HCT116 (cell line): ENCODE measurements around the gene RNF11. TPM values are rescaled to one million over a fixed set of nuclear protein-coding genes. Genes with fewer than 3 reads are reported as not detected.

Experiments
- ATAC-seq: fragments of 200-7000 bp; cut with Tn5 transposase; 2 replicates; pipeline ENCODE4 v1.9.1; 2020; ENCODE audit warnings: mild to moderate bottlenecking, moderate library complexity
- BruUV-seq: library from RNA; stranded (reverse); fragments of 400-500 nt; replicated peaks from 2 replicates; lab custom pipeline; 2021; lab: Mats Ljungman, UMichigan
- CTCF ChIA-PET: fragments of 300-600 bp; sonication (Branson Sonifier 250); formaldehyde crosslinking; loops from one replicate; lab custom pipeline; 2021; ENCODE audit warnings: antibody characterized with exemption; lab: Charles Lee
- POLR2A ChIA-PET: fragments of 300-600, 350-600 bp; sonication (Branson Sonifier 250); formaldehyde crosslinking; loops from one replicate; lab custom pipeline; 2021; ENCODE audit warnings: antibody characterized with exemption; lab: Charles Lee
- RAD21 ChIA-PET, 2 experiments: fragments of 300-600 bp; sonication (Branson Sonifier 250); formaldehyde crosslinking; loops; one replicate each; lab custom pipeline; 2023; ENCODE audit warnings: low total read pairs in 2 of 2; ENCODE audit not compliant: uncharacterized antibody in 2 of 2, unreplicated experiment in 2 of 2, low non-redundant PET in 1 of 2; lab: Charles Lee
- DNase-seq: peaks from one replicate; pipeline ENCODE4 v3.0.0-alpha.2; 2010; ENCODE audit warnings: low read depth, low spot score
- H2AFZ ChIP-seq: fragments of 200-600 bp; shearing (Covaris generic), sonication (generic); 2 replicates; pipeline ENCODE4 v1.6.1; 2017; ENCODE audit warnings: low read depth, mixed run types, mixed read lengths, antibody characterized with exemption, low read length; ENCODE audit not compliant: poor library complexity, severe bottlenecking
- H3K27ac ChIP-seq: 2 replicates; pipeline ENCODE4 v1.5.1; 2012; ENCODE audit warnings: low read depth, low read length
- H3K27me3 ChIP-seq: fragments of 200-600 bp; sonication (generic); 2 replicates; pipeline ENCODE4 v1.6.1; 2016; ENCODE audit warnings: mixed run types, low read length, mixed read lengths; ENCODE audit not compliant: insufficient read depth
- H3K36me3 ChIP-seq, 2 experiments: fragments of 200-500 bp in 1 of 2; fragments of 200-600 bp in 1 of 2; sonication (Bioruptor generic) in 1 of 2; sonication (generic) in 1 of 2; 2 replicates each; pipeline versions ENCODE4 v1.5.1 to v1.6.1; 2014 to 2016; ENCODE audit warnings: low read length in 2 of 2, inconsistent platforms in 1 of 2, mixed read lengths in 1 of 2, mixed run types in 1 of 2; ENCODE audit not compliant: insufficient read depth in 2 of 2, control insufficient read depth in 1 of 2
- H3K4me1 ChIP-seq, 2 experiments: fragments of 200-600 bp in 1 of 2; sonication (generic) in 1 of 2; 2 replicates each; pipeline versions ENCODE4 v1.5.1 to v1.6.1; 2012 to 2017; ENCODE audit warnings: low read length in 2 of 2, inconsistent platforms in 1 of 2, mild to moderate bottlenecking in 1 of 2, mixed read lengths in 1 of 2, mixed run types in 1 of 2, moderate library complexity in 1 of 2; ENCODE audit not compliant: insufficient read depth in 2 of 2, control insufficient read depth in 1 of 2
- H3K4me2 ChIP-seq: fragments of 200-600 bp; sonication (generic); 2 replicates; pipeline ENCODE4 v1.6.1; 2017; ENCODE audit warnings: mixed run types, low read length, mixed read lengths
- H3K4me3 ChIP-seq, 2 experiments: fragments of 200-600 bp in 1 of 2; sonication (generic) in 1 of 2; replicated peaks in 1 of 2; 2 replicates each; pipeline ENCODE4 v1.5.1; 2011 to 2016; ENCODE audit warnings: low read length in 2 of 2, control low read depth in 1 of 2, low read depth in 1 of 2, mild to moderate bottlenecking in 1 of 2, mixed read lengths in 1 of 2, mixed run types in 1 of 2
- H3K79me2 ChIP-seq: fragments of 200-600 bp; sonication (generic); 2 replicates; pipeline ENCODE4 v1.6.1; 2017; ENCODE audit warnings: mild to moderate bottlenecking, mixed run types, low read length, moderate library complexity, mixed read lengths; ENCODE audit not compliant: insufficient read depth
- H3K9ac ChIP-seq: fragments of 200-600 bp; sonication (generic); 2 replicates; pipeline ENCODE4 v1.6.1; 2016; ENCODE audit warnings: low read length, mixed read lengths
- H3K9me2 ChIP-seq: fragments of 200-600 bp; sonication (generic), shearing (Covaris generic); 2 replicates; pipeline ENCODE4 v1.6.1; 2017; ENCODE audit warnings: mixed run types, mild to moderate bottlenecking, moderate library complexity; ENCODE audit not compliant: insufficient read depth
- H3K9me3 ChIP-seq, 2 experiments: fragments of 200-500 bp in 1 of 2; fragments of 200-600 bp in 1 of 2; sonication (Bioruptor generic) in 1 of 2; sonication (generic) in 1 of 2; 2 replicates each; pipeline ENCODE4 v1.6.1; 2014 to 2017; ENCODE audit warnings: low read length in 2 of 2, mixed read lengths in 2 of 2, inconsistent platforms in 1 of 2, low read depth in 1 of 2, mild to moderate bottlenecking in 1 of 2, mixed run types in 1 of 2, moderate library complexity in 1 of 2; ENCODE audit not compliant: control insufficient read depth in 1 of 2, insufficient read depth in 1 of 2
- H4K20me1 ChIP-seq: fragments of 200-600 bp; sonication (generic), shearing (Covaris generic); 2 replicates; pipeline ENCODE4 v1.6.1; 2017; ENCODE audit warnings: mixed run types, mild to moderate bottlenecking, moderate library complexity; ENCODE audit not compliant: insufficient read depth
- ATF3 ChIP-seq: IDR thresholded peaks from 2 replicates; pipeline ENCODE4 v1.6.1; 2012
- CBX3 ChIP-seq: IDR thresholded peaks from 2 replicates; pipeline ENCODE4 v1.6.1; 2012; ENCODE audit warnings: low read depth
- CTCF ChIP-seq, 3 experiments: fragments of 200-600 bp in 1 of 3; sonication (generic) in 1 of 3; IDR thresholded peaks in 2 of 3; conservative IDR thresholded peaks in 1 of 3; 2 replicates each; pipeline ENCODE4 v1.5.1; 2012 to 2017; ENCODE audit warnings: low read depth in 2 of 3, low read length in 2 of 3, antibody characterized with exemption in 1 of 3, borderline replicate concordance in 1 of 3, control low read depth in 1 of 3, mild to moderate bottlenecking in 1 of 3, mixed read lengths in 1 of 3, mixed run types in 1 of 3, moderate library complexity in 1 of 3; ENCODE audit not compliant: insufficient read depth in 1 of 3
- ELF1 ChIP-seq: IDR thresholded peaks from 2 replicates; pipeline ENCODE4 v1.6.1; 2012; ENCODE audit warnings: low read depth, borderline replicate concordance
- EZH2 ChIP-seq: fragments of 200-600 bp; sonication (generic); IDR thresholded peaks from 2 replicates; pipeline ENCODE4 v1.6.1; 2017; ENCODE audit warnings: antibody characterized with exemption, mixed run types
- EZH2phosphoT487 ChIP-seq: fragments of 200-600 bp; IDR thresholded peaks from 2 replicates; pipeline ENCODE4 v1.6.1; 2018; ENCODE audit warnings: antibody characterized with exemption, borderline replicate concordance
- FOSL1 ChIP-seq: IDR thresholded peaks from 2 replicates; pipeline ENCODE4 v1.6.1; 2012; ENCODE audit warnings: low read depth
- JUND ChIP-seq: IDR thresholded peaks from 2 replicates; pipeline ENCODE4 v1.6.1; 2012
- MAX ChIP-seq: IDR thresholded peaks from 2 replicates; pipeline ENCODE4 v1.6.1; 2012
- POLR2A ChIP-seq: IDR thresholded peaks from 2 replicates; pipeline ENCODE4 v1.7.0; 2011; ENCODE audit warnings: borderline replicate concordance; ENCODE audit not compliant: insufficient read depth, insufficient read length; ENCODE audit errors: extremely low read depth
- POLR2AphosphoS5 ChIP-seq: IDR thresholded peaks from 2 replicates; pipeline ENCODE4 v1.6.1; 2011; ENCODE audit warnings: mild to moderate bottlenecking, low read depth, low read length, moderate library complexity
- RAD21 ChIP-seq: IDR thresholded peaks from 2 replicates; pipeline ENCODE4 v1.6.1; 2012; ENCODE audit warnings: low read depth, mild to moderate bottlenecking
- REST ChIP-seq: IDR thresholded peaks from 2 replicates; pipeline ENCODE4 v1.6.1; 2012; ENCODE audit warnings: low read depth
- SRF ChIP-seq: IDR thresholded peaks from 2 replicates; pipeline ENCODE4 v1.6.1; 2012; ENCODE audit warnings: low read depth
- TCF7L2 ChIP-seq: IDR thresholded peaks from 2 replicates; pipeline ENCODE4 v1.7.0; 2011; ENCODE audit warnings: borderline replicate concordance, inconsistent platforms; ENCODE audit not compliant: insufficient read depth, insufficient read length; ENCODE audit errors: extremely low read depth
- YY1 ChIP-seq: IDR thresholded peaks from 2 replicates; pipeline ENCODE4 v1.6.1; 2011; ENCODE audit warnings: low read length, low read depth, moderate library complexity, mild to moderate bottlenecking; ENCODE audit not compliant: insufficient replicate concordance; ENCODE audit errors: extremely low read depth
- ZBTB33 ChIP-seq: IDR thresholded peaks from 2 replicates; pipeline ENCODE4 v1.6.1; 2011; ENCODE audit warnings: mild to moderate bottlenecking, low read length, moderate library complexity; ENCODE audit not compliant: insufficient replicate concordance; ENCODE audit errors: extremely low read depth
- ZFX ChIP-seq: fragments of 450-650 bp; IDR thresholded peaks from 2 replicates; pipeline ENCODE4 v1.6.1; 2017
- ZNF274 ChIP-seq: fragments of 200-500 bp; sonication (Bioruptor generic); IDR thresholded peaks from 2 replicates; pipeline ENCODE4 v1.6.1; 2014; ENCODE audit warnings: mild to moderate bottlenecking, low read depth, low read length, inconsistent platforms
- intact Hi-C: fragments of 100-400 bp; cut with micrococcal nuclease; formaldehyde crosslinking; loops from 2 replicates; pipeline ENCODE4 v1.10.0; 2022
- total RNA-seq: library from RNA; stranded (reverse); gene quantifications from one replicate; pipeline ENCODE4 v1.2.1, GENCODE V29; 2021; ENCODE audit not compliant: unreplicated experiment

Gene RNF11
- total RNA-seq, 1 experiment from 2014 or later, result 60.9 TPM

DNA sequence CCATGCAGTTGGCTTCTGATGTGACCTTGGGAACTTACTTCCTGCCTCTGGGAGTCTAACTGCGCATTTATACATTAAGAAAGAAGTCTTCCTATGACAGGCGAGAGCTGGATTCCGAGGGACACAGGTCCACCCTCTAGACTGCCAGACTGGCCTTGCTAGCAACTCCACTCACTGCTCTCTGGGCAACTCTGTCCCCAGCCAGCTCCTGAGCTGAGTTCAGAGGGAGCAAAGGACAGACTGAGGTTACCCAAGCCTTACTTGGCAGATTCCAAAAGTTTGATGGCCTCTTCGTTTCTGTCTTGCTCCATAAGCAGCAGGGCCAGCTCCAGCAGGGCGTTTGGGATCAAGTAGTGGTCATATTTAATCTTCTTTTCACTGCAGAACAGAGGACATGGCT is 52.5 kb downstream of the RNF11 start:
- POLR2A ChIA-PET, result no interaction called here
- no peak overlapping the region for H2AFZ ChIP-seq
- H3K9ac ChIP-seq, result no peak overlapping the region
- H3K9me3 ChIP-seq, result no peaks in the 10 kb centered on the region
- intact Hi-C loops, result no loop called here
- H3K4me1 ChIP-seq, result peaks cover 10 to 16% of the 10 kb centered on the region in 2 experiments
- peaks cover 0 to 5% of the 10 kb centered on the region in 2 experiments; a peak in 1 of 4 replicates for H3K36me3 ChIP-seq
- no peak overlapping the region for H3K4me2 ChIP-seq
- H3K4me3 ChIP-seq, result no peak overlapping the region
- ATAC-seq, result no peak
- H3K79me2 ChIP-seq, result no peaks in the 10 kb centered on the region
- TF ChIP-seq EZH2, result no peak
- TF ChIP-seq SRF, result no peak
- no peak for TF ChIP-seq EZH2phosphoT487
- TF ChIP-seq REST, result no peak
- no peak for TF ChIP-seq MAX
- no peak for TF ChIP-seq CBX3
- TF ChIP-seq FOSL1, result no peak
- no peak for TF ChIP-seq ATF3
- TF ChIP-seq TCF7L2, result no peak
- TF ChIP-seq CTCF (IDR thresholded peaks at IDR 0.05 in 2 of 3, conservative IDR thresholded peaks at IDR 0.05 in 1 of 3; ENCODE audit: borderline replicate concordance in 1 of 3, insufficient read depth in 1 of 3, low read depth in 2 of 3, low read length in 2 of 3), result no peak
- TF ChIP-seq YY1, result no peak
- no peak for TF ChIP-seq POLR2A
- no peak for TF ChIP-seq POLR2AphosphoS5
- no peak for TF ChIP-seq ZFX
- TF ChIP-seq ELF1, result no peak
- TF ChIP-seq RAD21, result no peak
- TF ChIP-seq ZBTB33, result no peak
- no peak for TF ChIP-seq ZNF274
- TF ChIP-seq JUND, result no peak
- DNase-seq, result no peak
- H3K27me3 ChIP-seq, result no peaks in the 10 kb centered on the region
- RAD21 ChIA-PET, result no interaction called here
- CTCF ChIA-PET, result no interaction called here
- H4K20me1 ChIP-seq, result no peaks in the 10 kb centered on the region
- no TSS peak for BruUV-seq
- no peak overlapping the region for H3K27ac ChIP-seq
- no peaks in the 10 kb centered on the region for H3K9me2 ChIP-seq
